ENCODE data around the gene ADH1C.

The ADH1C gene

DNA sequence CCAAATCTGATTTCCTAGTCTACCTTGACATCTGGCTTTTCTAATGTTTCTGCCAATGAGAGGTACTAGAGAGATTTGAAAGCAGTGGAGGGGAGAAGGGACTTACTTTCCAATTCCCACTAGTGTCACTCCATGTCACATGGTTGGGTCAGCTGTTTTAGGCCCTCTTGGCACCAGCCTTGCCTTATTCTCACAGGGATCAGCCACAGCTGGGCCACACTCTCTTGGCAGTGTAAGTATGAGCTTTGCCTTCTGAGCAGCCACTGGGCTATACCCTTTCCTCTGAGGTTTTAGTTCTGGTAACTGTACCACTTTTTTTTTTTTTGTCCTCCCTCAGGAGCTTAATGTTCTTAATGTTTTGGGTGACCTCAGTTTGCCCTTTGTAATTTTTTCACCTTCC, 10.2 kb upstream of the ADH1C start:
- H3K4me1 ChIP-seq (ENCODE audit: control insufficient read depth in 1 of 2, insufficient read depth in 1 of 2, low read depth in 1 of 2, low read length in 1 of 2): no peaks in the 10 kb centered on the region
- TF ChIP-seq, protein P1, sequence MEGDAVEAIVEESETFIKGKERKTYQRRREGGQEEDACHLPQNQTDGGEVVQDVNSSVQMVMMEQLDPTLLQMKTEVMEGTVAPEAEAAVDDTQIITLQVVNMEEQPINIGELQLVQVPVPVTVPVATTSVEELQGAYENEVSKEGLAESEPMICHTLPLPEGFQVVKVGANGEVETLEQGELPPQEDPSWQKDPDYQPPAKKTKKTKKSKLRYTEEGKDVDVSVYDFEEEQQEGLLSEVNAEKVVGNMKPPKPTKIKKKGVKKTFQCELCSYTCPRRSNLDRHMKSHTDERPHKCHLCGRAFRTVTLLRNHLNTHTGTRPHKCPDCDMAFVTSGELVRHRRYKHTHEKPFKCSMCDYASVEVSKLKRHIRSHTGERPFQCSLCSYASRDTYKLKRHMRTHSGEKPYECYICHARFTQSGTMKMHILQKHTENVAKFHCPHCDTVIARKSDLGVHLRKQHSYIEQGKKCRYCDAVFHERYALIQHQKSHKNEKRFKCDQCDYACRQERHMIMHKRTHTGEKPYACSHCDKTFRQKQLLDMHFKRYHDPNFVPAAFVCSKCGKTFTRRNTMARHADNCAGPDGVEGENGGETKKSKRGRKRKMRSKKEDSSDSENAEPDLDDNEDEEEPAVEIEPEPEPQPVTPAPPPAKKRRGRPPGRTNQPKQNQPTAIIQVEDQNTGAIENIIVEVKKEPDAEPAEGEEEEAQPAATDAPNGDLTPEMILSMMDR (IDR thresholded peaks at IDR 0.05): no peak
- no peak overlapping the region for H3K4me3 ChIP-seq (ENCODE audit: low read depth in 1 of 2, low read length in 1 of 2)

GRCh38 chr4:99361899-99362275, 9.3 kb upstream of the ADH1C start:
- H3K36me3 ChIP-seq: no peaks in the 10 kb centered on the region
- no peak overlapping the region for H3K27ac ChIP-seq
- H3K4me1 ChIP-seq (ENCODE audit: control insufficient read depth in 1 of 2, insufficient read depth in 1 of 2, low read depth in 1 of 2, low read length in 1 of 2): no peaks in the 10 kb centered on the region
- no peaks in the 10 kb centered on the region for H3K27me3 ChIP-seq
- no peak overlapping the region for H3K4me3 ChIP-seq (ENCODE audit: low read depth in 1 of 2, low read length in 1 of 2)
- H3K9me3 ChIP-seq: no peaks in the 10 kb centered on the region
- TF ChIP-seq, protein P1 (IDR thresholded peaks at IDR 0.05): no peak

More for the DNA sequence above, 10.2 kb upstream of the ADH1C start:
- H3K36me3 ChIP-seq: no peaks in the 10 kb centered on the region
- H3K27me3 ChIP-seq: no peaks in the 10 kb centered on the region
- H3K9me3 ChIP-seq: no peaks in the 10 kb centered on the region
- no peak overlapping the region for H3K27ac ChIP-seq

GRCh38 chr4:99361268-99361898, 8.8 kb upstream of the ADH1C start:
- Histone ChIP-seq H3K4me1 (ENCODE audit: control insufficient read depth in 1 of 2, insufficient read depth in 1 of 2, low read depth in 1 of 2, low read length in 1 of 2) (no peaks in the 10 kb centered on the region), H3K36me3 (no peaks in the 10 kb centered on the region), H3K4me3 (ENCODE audit: low read depth in 1 of 2, low read length in 1 of 2) (no peak overlapping the region), H3K27ac (no peak overlapping the region), H3K27me3 (no peaks in the 10 kb centered on the region), H3K9me3 (no peaks in the 10 kb centered on the region)
- TF ChIP-seq, protein P1 (IDR thresholded peaks at IDR 0.05): no peak

DNA sequence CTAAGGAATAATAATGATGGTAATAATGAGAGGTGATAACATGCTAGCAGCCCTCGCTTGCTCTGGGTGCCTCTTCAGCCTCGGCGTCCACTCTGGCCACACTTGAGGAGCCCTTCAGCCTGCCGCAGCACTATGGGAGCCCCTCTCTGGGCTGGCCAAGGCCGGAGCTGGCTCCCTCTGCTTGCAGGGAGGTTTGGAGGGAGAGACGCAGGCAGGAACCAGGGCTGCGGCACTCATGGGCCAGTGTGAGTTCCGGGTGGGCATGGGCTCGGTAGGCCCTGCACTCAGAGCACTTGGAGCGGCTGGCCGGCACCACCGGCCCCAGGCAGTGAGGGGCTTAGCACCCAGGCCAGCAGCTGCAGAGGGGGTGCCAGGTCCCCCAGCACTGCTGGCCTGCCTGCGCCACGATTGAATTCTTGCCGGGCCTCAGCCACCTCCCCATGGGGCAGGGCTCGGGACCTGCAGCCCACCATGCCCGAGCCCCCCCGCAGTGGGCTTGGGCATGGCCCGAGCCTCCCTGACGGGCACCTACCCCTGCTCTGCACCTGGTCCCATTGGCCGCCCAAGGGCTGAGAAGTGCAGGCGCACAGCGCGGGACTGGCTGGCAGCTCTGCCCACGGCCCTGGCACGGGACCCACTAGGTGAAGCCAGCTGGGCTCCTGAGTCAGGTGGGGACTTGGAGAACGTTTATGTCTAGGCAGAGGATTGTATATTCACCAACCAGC, 7.1 kb upstream of the ADH1C start:
- TF ChIP-seq, protein P1 (IDR thresholded peaks at IDR 0.05): no peak
- H3K4me3 ChIP-seq (ENCODE audit: low read depth in 1 of 2, low read length in 1 of 2): no peak overlapping the region
- no peak overlapping the region for H3K27ac ChIP-seq
- no peaks in the 10 kb centered on the region for H3K9me3 ChIP-seq
- H3K4me1 ChIP-seq (ENCODE audit: control insufficient read depth in 1 of 2, insufficient read depth in 1 of 2, low read depth in 1 of 2, low read length in 1 of 2): no peaks in the 10 kb centered on the region
- H3K36me3 ChIP-seq: no peaks in the 10 kb centered on the region
- H3K27me3 ChIP-seq: no peaks in the 10 kb centered on the region

- Histone ChIP-seq H3K27ac (no peak overlapping the region), H3K27me3 (no peaks in the 10 kb centered on the region), H3K4me3 (ENCODE audit: low read depth in 1 of 2, low read length in 1 of 2) (no peak overlapping the region), H3K4me1 (ENCODE audit: control insufficient read depth in 1 of 2, insufficient read depth in 1 of 2, low read depth in 1 of 2, low read length in 1 of 2) (no peaks in the 10 kb centered on the region), H3K9me3 (no peaks in the 10 kb centered on the region), H3K36me3 (no peaks in the 10 kb centered on the region)
- TF ChIP-seq, protein P1 (IDR thresholded peaks at IDR 0.05): no peak
Observed at GRCh38 chr4:99357948-99358347, 5.4 kb upstream of the ADH1C start.

All from neutrophil (primary cell).